ENCODE measurements around the gene C20orf204. TPM values are rescaled to one million over a fixed set of nuclear protein-coding genes. Genes with fewer than 3 reads are reported as not detected.

C20orf204 gene
- total and polyA plus RNA-seq, 2 of the 4 experiments (the other 2 are of a cell fraction), result 0.09 to 0.18 TPM

DNA sequence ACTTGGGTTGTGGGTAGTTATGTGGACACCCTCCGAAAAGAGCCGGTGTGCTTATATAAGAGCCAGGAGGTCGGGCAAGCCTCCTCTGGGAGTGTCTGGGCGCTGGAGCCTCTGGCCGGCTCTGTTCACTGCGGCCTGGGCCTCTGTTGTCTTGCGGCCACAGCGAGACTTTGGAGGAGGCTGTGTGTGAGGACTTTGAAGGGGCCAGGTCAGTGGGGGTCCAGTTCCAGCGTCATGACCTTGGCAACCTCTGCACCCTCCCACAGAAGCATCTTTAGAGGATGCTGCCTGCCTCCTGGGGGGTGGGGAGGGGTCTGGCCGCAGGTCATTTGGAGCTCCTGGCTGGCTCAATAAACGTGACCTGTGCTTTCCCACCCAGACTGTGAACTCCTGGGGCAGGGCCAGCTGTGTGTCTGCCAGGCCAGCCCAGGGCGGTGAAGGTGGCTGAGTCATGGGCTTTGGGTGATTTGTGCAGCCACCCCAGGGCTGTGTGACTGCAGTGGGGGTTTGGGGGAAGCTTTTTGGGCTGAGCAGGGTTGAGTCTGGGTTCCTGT, 28.2 kb downstream of the C20orf204 start (continued):
- TF ChIP-seq ELK1 (IDR thresholded peaks at IDR 0.05; ENCODE audit: borderline replicate concordance, low read depth, low read length), result no peak

DNA sequence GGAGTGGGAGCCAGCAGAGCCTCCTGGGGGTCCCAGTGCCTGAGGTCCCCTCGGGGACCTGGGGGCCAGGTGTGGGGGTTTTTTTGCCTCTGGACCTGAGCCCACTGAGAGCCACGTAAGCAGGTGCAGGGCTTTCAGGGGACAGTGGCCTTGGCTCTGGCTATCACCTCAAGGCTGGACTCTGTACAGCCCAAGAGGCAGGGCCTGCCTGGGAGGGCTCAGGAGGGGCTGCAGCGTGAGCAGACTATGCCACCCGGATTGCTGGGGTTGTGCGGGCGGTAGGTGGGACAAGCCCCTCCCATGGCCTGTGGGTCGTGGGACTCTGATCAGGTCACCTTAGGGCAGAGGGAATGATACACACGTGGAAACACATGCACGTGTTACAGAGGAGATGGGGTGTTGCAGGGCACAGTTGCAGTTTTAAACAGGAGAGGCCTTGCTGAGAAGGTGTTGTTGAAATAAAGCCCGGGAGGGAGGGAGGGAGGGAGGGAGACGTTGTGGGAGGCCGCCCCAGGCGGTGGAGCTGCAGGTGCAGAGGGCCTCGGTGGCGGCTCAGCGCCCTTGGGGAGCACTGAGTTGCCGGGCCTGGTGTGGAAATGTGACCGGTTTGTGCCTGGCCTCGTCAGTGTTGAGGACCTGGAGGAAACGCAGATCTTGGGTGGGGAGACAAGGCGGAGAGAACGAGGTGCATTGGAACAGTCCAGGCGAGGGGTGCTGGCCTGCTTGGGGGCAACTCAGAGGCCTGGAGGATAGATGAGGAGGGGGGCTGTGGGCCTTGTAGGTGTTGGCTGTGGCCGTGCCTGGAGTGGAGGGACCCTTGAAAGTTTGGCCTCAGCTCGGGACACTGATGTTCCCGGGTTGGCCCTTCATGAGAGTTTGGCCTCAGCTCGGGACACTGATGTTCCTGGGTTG, 29.3 kb downstream of the C20orf204 start:
- Histone ChIP-seq H4K8ac (ENCODE audit: low read depth in 2 of 2, low read length in 2 of 2) (peak overlapping the region in 1 of 2 experiments; percentile 37; a peak in 1 of 4 replicates), H3K4ac (ENCODE audit: low read depth, low read length) (peak overlapping the region; percentile 23; the same call in 1 of the 2 replicates), H2BK120ac (ENCODE audit: low read depth, low read length) (peak overlapping the region; percentile 52), H2BK15ac (ENCODE audit: low read depth, low read length) (no peak overlapping the region), H2BK20ac (ENCODE audit: low read depth, low read length) (peak overlapping the region; percentile 26; the same call in 1 of the 2 replicates), H3K79me1 (ENCODE audit: low read depth in 1 of 2, low read length in 2 of 2) (peaks cover 10 to 38% of the 10 kb centered on the region in 2 experiments; a peak in 3 of 4 replicates), H3K4me3 (ENCODE audit: insufficient read depth, low read depth, low read length) (no peak overlapping the region), H3K9me1 (ENCODE audit: insufficient read depth, low read length) (peaks cover 19% of the 10 kb centered on the region), H3K18ac (ENCODE audit: low read depth, low read length) (no peak overlapping the region), H2BK5ac (ENCODE audit: low read depth, low read length, poor library complexity, severe bottlenecking) (no peak overlapping the region), H3K56ac (ENCODE audit: extremely low read depth, insufficient read depth, low read length) (no peak overlapping the region), H3K27me3 (ENCODE audit: control insufficient read depth, insufficient read depth, low read length) (no peaks in the 10 kb centered on the region), H3K4me1 (ENCODE audit: control insufficient read depth, insufficient read depth, low read length) (peaks cover 27% of the 10 kb centered on the region), H4K5ac (ENCODE audit: low read depth, low read length) (no peak overlapping the region), H3K23ac (ENCODE audit: low read depth, low read length) (no peak overlapping the region), H2AK9ac (replicated peaks; ENCODE audit: low read depth, low read length, poor library complexity) (peak overlapping the region; percentile 81), H2AK5ac (ENCODE audit: low read depth, low read length) (peak overlapping the region; percentile 78), H3K9me3 (ENCODE audit: control insufficient read depth, insufficient read depth, low read length) (no peaks in the 10 kb centered on the region), H4K91ac (ENCODE audit: insufficient read depth, low read depth, low read length) (no peak overlapping the region), H3K4me2 (ENCODE audit: low read depth, low read length) (no peak overlapping the region; the same call in 1 of the 2 replicates), H3K27ac (ENCODE audit: insufficient read depth, low read length) (no peak overlapping the region; the same call in 1 of the 2 replicates), H3K14ac (replicated peaks; ENCODE audit: low read depth, low read length) (peak overlapping the region; percentile 37; the same call in 1 of the 2 replicates), H3K36me3 (ENCODE audit: control insufficient read depth, insufficient read depth, low read length) (peaks cover 2% of the 10 kb centered on the region; the same call in 1 of the 2 replicates), H4K20me1 (ENCODE audit: insufficient read depth, low read length) (peaks cover 15% of the 10 kb centered on the region), H3K9ac (ENCODE audit: low read depth, low read length) (no peak overlapping the region), H2AFZ (replicated peaks; ENCODE audit: low read length, poor library complexity) (peak overlapping the region; percentile 65)
- in situ Hi-C loops (cut with MboI; ENCODE audit: low sequenced_read_pairs), result no loop called here
- dilution Hi-C loops (cut with HindIII; ENCODE audit: low sequenced_read_pairs, unreplicated experiment), result no loop called here
- POLR2A ChIA-PET (ENCODE audit: unreplicated experiment), result no interaction called here
- WGBS, 2 experiments (ENCODE audit: extremely low coverage in 2 of 2, insufficient read length in 1 of 2), result 65% methylated on average over 16 of the region's 27 CpGs; no CpG with 5 or more reads in 1 of the 2 experiments
- BruUV-seq (replicated peaks), result no TSS peak
- intact Hi-C loops (cut with micrococcal nuclease), result no loop called here
- DNase-seq, result no peak
- CTCF ChIA-PET, result no interaction called here
- ATAC-seq (ENCODE audit: low read depth), result no peak
- TF ChIP-seq CEBPB (IDR thresholded peaks at IDR 0.05; ENCODE audit: low read depth, low read length) (no peak), FOS (IDR thresholded peaks at IDR 0.05; ENCODE audit: low read depth, low read length) (no peak), MAZ (IDR thresholded peaks at IDR 0.05; ENCODE audit: borderline replicate concordance, low read depth, low read length) (no peak), RFX5 (IDR thresholded peaks at IDR 0.05; ENCODE audit: low read depth, low read length) (no peak), SMC3 (IDR thresholded peaks at IDR 0.05; ENCODE audit: low read depth, low read length) (no peak), NFE2L2 (IDR thresholded peaks at IDR 0.05; ENCODE audit: low read depth, low read length) (no peak), BHLHE40 (IDR thresholded peaks at IDR 0.05; ENCODE audit: low read depth, low read length) (no peak), MXI1 (IDR thresholded peaks at IDR 0.05; ENCODE audit: borderline replicate concordance, low read depth, low read length) (no peak)
- TF ChIP-seq, protein P1, sequence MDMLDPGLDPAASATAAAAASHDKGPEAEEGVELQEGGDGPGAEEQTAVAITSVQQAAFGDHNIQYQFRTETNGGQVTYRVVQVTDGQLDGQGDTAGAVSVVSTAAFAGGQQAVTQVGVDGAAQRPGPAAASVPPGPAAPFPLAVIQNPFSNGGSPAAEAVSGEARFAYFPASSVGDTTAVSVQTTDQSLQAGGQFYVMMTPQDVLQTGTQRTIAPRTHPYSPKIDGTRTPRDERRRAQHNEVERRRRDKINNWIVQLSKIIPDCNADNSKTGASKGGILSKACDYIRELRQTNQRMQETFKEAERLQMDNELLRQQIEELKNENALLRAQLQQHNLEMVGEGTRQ (IDR thresholded peaks at IDR 0.05; ENCODE audit: low read depth, low read length), result no peak

Data from IMR-90 (cell line).